IPS-18c (cell line): ENCODE results near the gene TMEM52.

Experiments used
- H3K4me3 ChIP-seq: 2 replicates; pipeline ENCODE4 v1.7.0; 2013; ENCODE audit warnings: low read depth, mild to moderate bottlenecking, low read length, moderate library complexity; ENCODE audit not compliant: insufficient read depth
- H3K9me3 ChIP-seq: one replicate; pipeline ENCODE4 v1.6.1; 2013; ENCODE audit warnings: mild to moderate bottlenecking, low read length, moderate library complexity; ENCODE audit not compliant: control insufficient read depth, insufficient read depth

TMEM52 gene

DNA sequence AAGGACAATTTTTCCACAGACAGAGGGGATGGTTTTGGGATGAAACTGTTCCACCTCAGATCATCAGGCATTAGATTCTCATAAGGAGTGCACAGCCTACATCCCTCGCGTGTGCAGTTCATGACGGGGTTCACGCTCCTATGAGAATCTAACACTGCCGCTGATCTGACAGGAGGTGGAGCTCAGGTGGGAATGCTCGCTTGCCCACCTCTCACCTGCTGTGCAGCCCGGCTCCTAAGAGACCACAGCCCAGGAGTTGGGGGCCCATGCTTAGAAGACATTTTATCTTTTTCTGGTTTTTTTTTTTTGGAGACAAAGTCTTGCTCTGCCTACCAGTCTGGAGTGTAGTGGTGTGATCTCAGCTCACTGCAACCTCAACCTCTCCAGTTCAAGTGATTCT, 44.2 kb downstream of the TMEM52 start:
- Histone ChIP-seq H3K4me3 (no peak overlapping the region), H3K9me3 (peaks cover 11% of the 10 kb centered on the region)

DNA sequence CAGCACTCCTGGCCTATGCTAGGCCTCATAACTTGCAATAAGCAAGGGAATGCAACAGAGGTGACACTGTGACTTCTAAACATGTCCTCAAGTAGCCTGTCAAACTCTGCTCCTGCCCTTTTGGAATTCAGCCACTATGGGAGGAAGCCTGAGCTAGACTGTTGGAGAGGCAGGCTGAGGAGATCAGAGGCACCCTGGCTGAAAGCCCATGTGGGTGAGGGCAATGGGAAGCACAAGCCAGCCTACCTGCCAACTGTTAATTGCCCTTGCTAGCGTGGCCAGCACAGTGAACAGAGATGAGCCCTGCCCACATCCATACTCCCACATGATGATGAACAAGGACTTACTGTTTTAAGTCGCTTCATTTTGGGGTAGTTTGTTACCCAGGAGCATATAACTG, 45.9 kb downstream of the TMEM52 start:
- H3K9me3 ChIP-seq = peaks cover 11% of the 10 kb centered on the region
- no peak overlapping the region for H3K4me3 ChIP-seq

DNA sequence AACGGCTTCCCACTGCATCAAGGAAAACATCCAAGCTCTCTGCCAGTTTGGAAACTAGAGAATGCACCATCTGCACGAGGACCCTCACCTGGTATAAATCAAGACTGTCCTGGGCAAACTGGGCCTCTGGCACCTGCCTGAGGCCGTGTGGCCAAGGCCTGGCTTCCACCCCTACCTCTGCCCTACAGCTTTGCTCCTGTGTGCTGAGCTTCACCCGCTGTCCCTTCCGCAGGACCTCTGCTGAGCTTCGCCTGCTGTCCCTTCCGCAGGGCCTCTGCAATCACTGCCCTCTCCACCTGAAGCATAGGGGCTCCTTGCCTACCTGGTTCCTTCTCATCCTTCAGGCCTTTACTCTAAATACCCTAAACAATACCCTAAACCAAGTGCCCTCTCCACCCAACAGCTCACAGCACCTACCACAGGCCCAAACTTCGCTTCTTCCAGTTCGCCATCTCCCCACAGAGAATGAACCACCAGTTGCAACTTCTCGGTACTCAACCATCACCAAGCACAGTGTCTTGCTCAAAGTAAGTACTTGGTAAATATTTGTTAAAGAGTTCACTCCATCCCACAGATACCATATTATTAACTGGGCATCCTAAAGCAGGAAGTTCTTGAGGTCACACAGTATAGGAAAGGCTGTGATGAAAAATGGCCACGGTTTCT, 46.6 kb downstream of the TMEM52 start:
- Histone ChIP-seq H3K9me3 (peaks cover 11% of the 10 kb centered on the region), H3K4me3 (no peak overlapping the region; the same call in 1 of the 2 replicates)

DNA sequence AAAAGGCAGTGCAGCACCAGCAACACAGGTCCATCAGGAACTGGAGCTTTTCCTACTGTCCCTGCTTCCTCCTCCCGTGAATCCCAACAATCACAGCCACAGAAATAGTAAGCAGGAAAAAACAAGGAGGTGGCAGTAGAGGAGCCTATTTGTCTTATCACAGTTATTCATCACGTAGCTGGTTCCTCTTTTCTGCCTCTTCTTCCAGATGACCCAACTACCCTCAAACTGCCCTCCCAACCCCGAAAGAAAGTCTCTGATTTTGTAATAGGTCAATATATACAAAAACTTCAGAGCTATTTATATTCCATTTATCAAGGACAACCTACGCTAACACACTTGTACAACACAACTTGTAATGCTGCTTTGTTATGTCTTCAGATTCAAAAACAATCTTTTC, 49.6 kb downstream of the TMEM52 start:
- Histone ChIP-seq H3K4me3 (no peak overlapping the region), H3K9me3 (peaks cover 3% of the 10 kb centered on the region)
